ENCODE measurements around the gene ST3GAL6.

Gene ST3GAL6

GRCh38 chr3:98741121-98741716 is 21.9 kb upstream of the ST3GAL6 start:
- peaks cover 16% of the 10 kb centered on the region for H3K36me3 ChIP-seq
- H3K4me1 ChIP-seq, result peaks cover 32% of the 10 kb centered on the region
- no peak for DNase-seq
- H3K9me3 ChIP-seq, result no peaks in the 10 kb centered on the region
- H3K27me3 ChIP-seq, result no peaks in the 10 kb centered on the region
- no peak for TF ChIP-seq CTCF (IDR thresholded peaks at IDR 0.05; ENCODE audit: low read depth, low read length)
- no peak overlapping the region for H3K4me3 ChIP-seq (ENCODE audit: low read depth, low read length)

GRCh38 chr3:98743071-98743470 is 20.1 kb upstream of the ST3GAL6 start:
- no peak for TF ChIP-seq CTCF (IDR thresholded peaks at IDR 0.05; ENCODE audit: low read depth, low read length)
- Histone ChIP-seq H3K9me3 (no peaks in the 10 kb centered on the region), H3K4me1 (peaks cover 32% of the 10 kb centered on the region), H3K36me3 (peaks cover 14% of the 10 kb centered on the region), H3K27me3 (no peaks in the 10 kb centered on the region), H3K4me3 (ENCODE audit: low read depth, low read length) (no peak overlapping the region)
- no peak for DNase-seq

DNA sequence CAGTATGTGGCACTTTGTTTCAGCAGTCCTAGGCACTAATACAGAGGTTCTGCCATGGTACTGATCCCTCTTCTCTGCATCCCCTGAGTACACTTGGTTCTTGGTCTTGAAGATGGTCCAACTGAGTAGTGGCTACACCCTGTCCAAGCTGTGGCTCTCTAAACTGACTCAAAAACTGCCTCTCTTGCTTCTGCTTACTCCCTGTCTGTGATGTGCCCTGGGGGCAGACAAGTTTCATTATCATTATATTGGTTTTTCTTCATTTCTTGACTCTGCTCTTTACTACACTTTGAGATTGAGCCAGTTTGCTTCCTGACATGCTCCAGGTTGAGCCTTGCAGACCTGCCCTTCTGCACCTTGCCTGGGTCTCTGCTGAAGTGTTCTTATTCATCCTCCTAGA is 18.9 kb upstream of the ST3GAL6 start:
- no peak for DNase-seq
- no peaks in the 10 kb centered on the region for H3K9me3 ChIP-seq
- H3K4me3 ChIP-seq (ENCODE audit: low read depth, low read length), result no peak overlapping the region
- no peak for TF ChIP-seq CTCF (IDR thresholded peaks at IDR 0.05; ENCODE audit: low read depth, low read length)
- peaks cover 28% of the 10 kb centered on the region for H3K4me1 ChIP-seq
- H3K36me3 ChIP-seq, result peaks cover 8% of the 10 kb centered on the region
- no peaks in the 10 kb centered on the region for H3K27me3 ChIP-seq

GRCh38 chr3:98745718-98746117 is 17.4 kb upstream of the ST3GAL6 start:
- peaks cover 8% of the 10 kb centered on the region for H3K36me3 ChIP-seq
- no peaks in the 10 kb centered on the region for H3K27me3 ChIP-seq
- peaks cover 19% of the 10 kb centered on the region for H3K4me1 ChIP-seq
- no peak for TF ChIP-seq CTCF (IDR thresholded peaks at IDR 0.05; ENCODE audit: low read depth, low read length)
- H3K4me3 ChIP-seq (ENCODE audit: low read depth, low read length), result no peak overlapping the region
- H3K9me3 ChIP-seq, result no peaks in the 10 kb centered on the region
- DNase-seq, result no peak

DNA sequence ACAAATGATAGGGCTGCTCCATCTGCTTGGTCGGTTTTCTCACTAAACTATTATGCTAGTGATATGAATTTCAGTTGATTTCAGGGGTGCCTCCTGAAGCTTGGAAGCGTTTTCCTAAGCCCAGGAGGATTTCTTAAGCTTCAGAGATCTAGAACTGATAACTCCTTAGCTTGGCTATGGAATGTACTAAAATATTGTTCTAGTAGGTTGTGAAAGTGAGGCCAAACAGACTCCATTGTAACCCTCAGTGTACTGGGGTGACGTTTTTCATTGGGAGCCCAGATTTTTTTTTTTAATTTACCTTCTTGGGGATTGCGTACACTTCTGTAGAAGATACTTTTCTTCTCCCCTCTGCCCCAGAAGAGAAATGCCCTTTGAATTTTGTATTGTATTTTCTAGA is 17.0 kb upstream of the ST3GAL6 start:
- DNase-seq, result no peak
- no peaks in the 10 kb centered on the region for H3K27me3 ChIP-seq
- H3K36me3 ChIP-seq, result peaks cover 8% of the 10 kb centered on the region
- no peaks in the 10 kb centered on the region for H3K9me3 ChIP-seq
- H3K4me1 ChIP-seq, result peaks cover 15% of the 10 kb centered on the region
- TF ChIP-seq CTCF (IDR thresholded peaks at IDR 0.05; ENCODE audit: low read depth, low read length), result no peak
- H3K4me3 ChIP-seq (ENCODE audit: low read depth, low read length), result no peak overlapping the region

- H3K36me3 ChIP-seq, result peaks cover 8% of the 10 kb centered on the region
- TF ChIP-seq CTCF (IDR thresholded peaks at IDR 0.05; ENCODE audit: low read depth, low read length), result no peak
- no peaks in the 10 kb centered on the region for H3K9me3 ChIP-seq
- H3K4me1 ChIP-seq, result peaks cover 9% of the 10 kb centered on the region
- no peak overlapping the region for H3K4me3 ChIP-seq (ENCODE audit: low read depth, low read length)
- DNase-seq, result no peak
- H3K27me3 ChIP-seq, result no peaks in the 10 kb centered on the region
Measured at GRCh38 chr3:98746882-98747281, 16.3 kb upstream of the ST3GAL6 start.

Data from BE2C (cell line).